ENCODE data around the gene S100A14.
A peak's percentile ranks its signal among the peaks of the same experiment; 100 is the strongest.
"Not testable (repeated sequence)": the region's sequence is repeated elsewhere in the genome, so short reads cannot be mapped to it uniquely, and the experiment has no call there.

S100A14 gene

GRCh38 chr1:153583976-153584375 is 32.1 kb downstream of the S100A14 start:
- DNase-seq: no peak

- not testable (repeated sequence) for DNase-seq
Measured at GRCh38 chr1:153583514-153583913, 32.6 kb downstream of the S100A14 start.

GRCh38 chr1:153582836-153583235 is 33.3 kb downstream of the S100A14 start:
- DNase-seq: not testable (repeated sequence)

- no peak for DNase-seq
Measured at GRCh38 chr1:153578936-153579335, 37.2 kb downstream of the S100A14 start.

GRCh38 chr1:153578490-153578889 is 37.6 kb downstream of the S100A14 start:
- DNase-seq: no peak

GRCh38 chr1:153577624-153578051 is 38.5 kb downstream of the S100A14 start:
- no peak for DNase-seq

- no peak for DNase-seq
Measured at GRCh38 chr1:153577138-153577537, 39.0 kb downstream of the S100A14 start.

- DNase-seq: not testable (repeated sequence)
Measured at GRCh38 chr1:153575497-153575896, 40.6 kb downstream of the S100A14 start.

- DNase-seq: not testable (repeated sequence)
Measured at GRCh38 chr1:153575081-153575491, 41.0 kb downstream of the S100A14 start.

- no peak for DNase-seq
Measured at GRCh38 chr1:153573351-153573750, 42.8 kb downstream of the S100A14 start.

GRCh38 chr1:153572569-153573015 is 43.5 kb downstream of the S100A14 start:
- peak; percentile 50 for DNase-seq

- DNase-seq: no peak
Measured at GRCh38 chr1:153571706-153572105, 44.4 kb downstream of the S100A14 start.

GRCh38 chr1:153570874-153571273 is 45.3 kb downstream of the S100A14 start:
- DNase-seq: no peak

- DNase-seq: no peak
Measured at GRCh38 chr1:153569465-153569864, 46.7 kb downstream of the S100A14 start.

GRCh38 chr1:153568367-153569099 is 47.6 kb downstream of the S100A14 start:
- DNase-seq: peak; percentile 97

- no peak for DNase-seq
Measured at GRCh38 chr1:153567621-153568366, 48.3 kb downstream of the S100A14 start.

- DNase-seq: peak; percentile 87
Measured at GRCh38 chr1:153566414-153567371, 49.4 kb downstream of the S100A14 start.

- DNase-seq: peak; percentile 75
Measured at GRCh38 chr1:153565529-153566374, 50.4 kb downstream of the S100A14 start, which contains the start of gene S100A2. TSS of gene S100A2 (minus strand) at chr1:153565844. CDS start at chr1:153563877, 1,967 bp downstream.
